ENCODE results near the gene ARID3A.

GRCh38 chr19:887599-887998, 38.2 kb upstream of the ARID3A start:
- TF ChIP-seq CTCF (IDR thresholded peaks at IDR 0.05) (no peak), POLR2A (IDR thresholded peaks at IDR 0.05) (no peak)
